Right lobe of liver (tissue), 6 donors: ENCODE measurements around the gene SYNJ2. TPM values are rescaled to one million over a fixed set of nuclear protein-coding genes. Genes with fewer than 3 reads are reported as not detected.

Source experiments
- ATAC-seq, 4 donors: fragments of 200-7000 bp; cut with Tn5 transposase; one replicate each; pipeline ENCODE4 v1.9.1; 2020; ENCODE audit warnings: mild to moderate bottlenecking in 4 of 4, moderate library complexity in 4 of 4
- DNase-seq, 3 donors: peaks; one replicate each; pipeline ENCODE4 v3.0.0-alpha.2; 2020
- H3K27ac ChIP-seq, 3 donors: fragments of 200-600 bp; one replicate each; pipeline ENCODE4 v1.8.0; 2022
- H3K27me3 ChIP-seq, 2 donors: fragments of 200-600 bp; one replicate each; pipeline ENCODE4 v1.8.0; 2022
- H3K36me3 ChIP-seq, 4 donors: fragments of 200-600 bp; sonication (generic) in 1 of 4; one replicate each; pipeline versions ENCODE4 v1.5.1 to v1.8.0; 2017 to 2022; ENCODE audit warnings: control low read depth in 1 of 4
- H3K4me1 ChIP-seq, 4 donors: fragments of 200-600 bp; sonication (generic) in 1 of 4; one replicate each; pipeline versions ENCODE4 v1.5.1 to v1.8.0; 2017 to 2022; ENCODE audit warnings: control low read depth in 1 of 4
- H3K4me3 ChIP-seq, 3 donors: fragments of 200-600 bp; one replicate each; pipeline ENCODE4 v1.8.0; 2022
- H3K9me3 ChIP-seq, 4 donors: fragments of 200-600 bp; sonication (generic) in 1 of 4; one replicate each; pipeline versions ENCODE4 v1.5.1 to v1.8.0; 2017 to 2022; ENCODE audit warnings: control low read depth in 1 of 4
- POLR2A ChIP-seq: fragments of 450-650 bp; IDR thresholded peaks from one replicate; pipeline ENCODE4 v1.6.1; 2017; ENCODE audit warnings: antibody characterized with exemption, mild to moderate bottlenecking
- WGBS: methylation state at CpG from one replicate; pipeline ENCODE4 v1.1.6; 2018; ENCODE audit warnings: low coverage, low lambda C conversion rate; ENCODE audit not compliant: insufficient coverage; ENCODE audit errors: missing lambda C conversion rate; 5-methylcytosine and 5-hydroxymethylcytosine counted together
- intact Hi-C, 2 donors: fragments of 100-400 bp; cut with DNase I; formaldehyde crosslinking; loops; one replicate each; pipeline versions ENCODE4 v1.11.2 to v1.14.1; 2022
- long read RNA-seq: library from polyadenylated mRNA; unstranded; transcript quantifications from one replicate; pipeline ENCODE4 v2.0.0, GENCODE V29; 2019
- total RNA-seq, 6 experiments: library from RNA; depleted of rRNA in 2 of 6; stranded (reverse); fragments of >200 nt in 2 of 6; fragmentation: NEBNext Ultra II Directional in 3 of 6; extraction: Animal tissue kit (Norgen Biotek cat#: 25700) in 3 of 6; gene quantifications; one replicate each; pipeline versions ENCODE4 v1.1.0 to v1.2.4, GENCODE V29; 2016 to 2023
- TF ChIP-seq, protein P1 (sequence below), 4 donors: fragments of 200-600 bp in 3 of 4; fragments of 450-650 bp in 1 of 4; IDR thresholded peaks; one replicate each; pipeline versions ENCODE4 v1.5.1 to v1.8.0; 2016 to 2022; ENCODE audit warnings: antibody characterized with exemption in 4 of 4, mild to moderate bottlenecking in 2 of 4
- donor health status: DM: no; HTN: yes; CAD: no.
- donor health status: DM: no; HTN: no; CAD: no.
- donor health status: DM: no; HTN: no; CAD: no.
- donor health status: DM: no; HTN: yes; CAD: no.
- donor health status: DM: no; HTN: yes; CAD: no.

SYNJ2 gene, protein sequence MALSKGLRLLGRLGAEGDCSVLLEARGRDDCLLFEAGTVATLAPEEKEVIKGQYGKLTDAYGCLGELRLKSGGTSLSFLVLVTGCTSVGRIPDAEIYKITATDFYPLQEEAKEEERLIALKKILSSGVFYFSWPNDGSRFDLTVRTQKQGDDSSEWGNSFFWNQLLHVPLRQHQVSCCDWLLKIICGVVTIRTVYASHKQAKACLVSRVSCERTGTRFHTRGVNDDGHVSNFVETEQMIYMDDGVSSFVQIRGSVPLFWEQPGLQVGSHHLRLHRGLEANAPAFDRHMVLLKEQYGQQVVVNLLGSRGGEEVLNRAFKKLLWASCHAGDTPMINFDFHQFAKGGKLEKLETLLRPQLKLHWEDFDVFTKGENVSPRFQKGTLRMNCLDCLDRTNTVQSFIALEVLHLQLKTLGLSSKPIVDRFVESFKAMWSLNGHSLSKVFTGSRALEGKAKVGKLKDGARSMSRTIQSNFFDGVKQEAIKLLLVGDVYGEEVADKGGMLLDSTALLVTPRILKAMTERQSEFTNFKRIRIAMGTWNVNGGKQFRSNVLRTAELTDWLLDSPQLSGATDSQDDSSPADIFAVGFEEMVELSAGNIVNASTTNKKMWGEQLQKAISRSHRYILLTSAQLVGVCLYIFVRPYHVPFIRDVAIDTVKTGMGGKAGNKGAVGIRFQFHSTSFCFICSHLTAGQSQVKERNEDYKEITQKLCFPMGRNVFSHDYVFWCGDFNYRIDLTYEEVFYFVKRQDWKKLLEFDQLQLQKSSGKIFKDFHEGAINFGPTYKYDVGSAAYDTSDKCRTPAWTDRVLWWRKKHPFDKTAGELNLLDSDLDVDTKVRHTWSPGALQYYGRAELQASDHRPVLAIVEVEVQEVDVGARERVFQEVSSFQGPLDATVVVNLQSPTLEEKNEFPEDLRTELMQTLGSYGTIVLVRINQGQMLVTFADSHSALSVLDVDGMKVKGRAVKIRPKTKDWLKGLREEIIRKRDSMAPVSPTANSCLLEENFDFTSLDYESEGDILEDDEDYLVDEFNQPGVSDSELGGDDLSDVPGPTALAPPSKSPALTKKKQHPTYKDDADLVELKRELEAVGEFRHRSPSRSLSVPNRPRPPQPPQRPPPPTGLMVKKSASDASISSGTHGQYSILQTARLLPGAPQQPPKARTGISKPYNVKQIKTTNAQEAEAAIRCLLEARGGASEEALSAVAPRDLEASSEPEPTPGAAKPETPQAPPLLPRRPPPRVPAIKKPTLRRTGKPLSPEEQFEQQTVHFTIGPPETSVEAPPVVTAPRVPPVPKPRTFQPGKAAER (N-terminal part only)
- 1 to 10 TPM; 3.2 to 7.4 (median 4.2) TPM for total RNA-seq
- long read RNA-seq, result 0 reads

DNA sequence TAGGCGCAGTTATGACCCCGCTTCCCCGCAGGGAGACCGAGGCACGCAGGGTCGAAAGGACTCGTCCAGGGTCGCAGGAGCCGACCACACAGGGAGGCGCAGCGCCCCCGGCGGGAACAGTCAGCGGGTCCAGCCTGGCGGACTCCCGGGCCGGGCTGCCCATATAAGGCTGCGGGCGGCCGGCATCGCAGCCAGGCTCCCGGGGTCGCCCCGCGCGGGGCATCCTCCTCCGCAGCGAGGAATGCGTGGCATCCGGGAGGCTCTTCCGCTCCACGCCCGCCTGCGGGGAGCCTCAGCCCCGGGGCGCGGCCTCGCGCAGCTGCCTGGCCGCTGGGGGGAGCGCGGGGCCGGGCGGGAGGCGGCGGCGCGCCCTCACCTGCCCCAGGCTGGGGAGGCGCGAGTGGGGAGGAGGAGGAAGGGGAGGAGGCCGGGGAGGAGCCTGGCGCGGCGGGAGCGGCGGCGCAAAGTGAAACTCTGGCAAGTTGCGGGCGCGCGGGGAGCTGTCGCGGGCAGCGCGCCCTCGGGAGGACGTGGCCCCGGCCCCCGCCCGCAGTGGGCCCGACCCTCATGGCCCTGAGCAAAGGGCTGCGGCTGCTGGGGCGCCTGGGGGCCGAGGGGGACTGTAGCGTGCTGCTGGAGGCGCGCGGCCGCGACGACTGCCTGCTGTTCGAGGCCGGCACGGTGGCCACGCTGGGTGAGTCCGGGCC lies at the start of gene SYNJ2:
Gene SYNJ2 (plus strand): TSS at position 469 of the 707 bp plus-strand sequence. CDS start 99 bp downstream, at position 568.
- Histone ChIP-seq H3K27ac (peak within 1 kb of the TSS; percentile 68 to 87 (median 80)), H3K4me1 (peaks cover 0 to 24% (median 10%) of the 10 kb centered on the region in 4 donors), H3K9me3 (no peaks in the 10 kb centered on the region), H3K4me3 (peak within 1 kb of the TSS; percentile 77 to 94 (median 94)), H3K36me3 (no peaks in the 10 kb centered on the region), H3K27me3 (no peaks in the 10 kb centered on the region)
- intact Hi-C loops, result loop anchor here in 1 of 2 donors (5.0 kb wide), 1 partner anchor 91 kb away; no protein-coding TSS in a partner anchor
- TF ChIP-seq, protein P1, sequence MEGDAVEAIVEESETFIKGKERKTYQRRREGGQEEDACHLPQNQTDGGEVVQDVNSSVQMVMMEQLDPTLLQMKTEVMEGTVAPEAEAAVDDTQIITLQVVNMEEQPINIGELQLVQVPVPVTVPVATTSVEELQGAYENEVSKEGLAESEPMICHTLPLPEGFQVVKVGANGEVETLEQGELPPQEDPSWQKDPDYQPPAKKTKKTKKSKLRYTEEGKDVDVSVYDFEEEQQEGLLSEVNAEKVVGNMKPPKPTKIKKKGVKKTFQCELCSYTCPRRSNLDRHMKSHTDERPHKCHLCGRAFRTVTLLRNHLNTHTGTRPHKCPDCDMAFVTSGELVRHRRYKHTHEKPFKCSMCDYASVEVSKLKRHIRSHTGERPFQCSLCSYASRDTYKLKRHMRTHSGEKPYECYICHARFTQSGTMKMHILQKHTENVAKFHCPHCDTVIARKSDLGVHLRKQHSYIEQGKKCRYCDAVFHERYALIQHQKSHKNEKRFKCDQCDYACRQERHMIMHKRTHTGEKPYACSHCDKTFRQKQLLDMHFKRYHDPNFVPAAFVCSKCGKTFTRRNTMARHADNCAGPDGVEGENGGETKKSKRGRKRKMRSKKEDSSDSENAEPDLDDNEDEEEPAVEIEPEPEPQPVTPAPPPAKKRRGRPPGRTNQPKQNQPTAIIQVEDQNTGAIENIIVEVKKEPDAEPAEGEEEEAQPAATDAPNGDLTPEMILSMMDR (IDR thresholded peaks at IDR 0.05), result peak; percentile 49 to 66 (median 57)
- TF ChIP-seq POLR2A, result peak; percentile 62
- WGBS, result 0% methylated on average over 3 of the region's 86 CpGs
- DNase-seq (peak; percentile 89 to 92 (median 92)), ATAC-seq (peak; percentile 81 to 95 (median 88))

DNA sequence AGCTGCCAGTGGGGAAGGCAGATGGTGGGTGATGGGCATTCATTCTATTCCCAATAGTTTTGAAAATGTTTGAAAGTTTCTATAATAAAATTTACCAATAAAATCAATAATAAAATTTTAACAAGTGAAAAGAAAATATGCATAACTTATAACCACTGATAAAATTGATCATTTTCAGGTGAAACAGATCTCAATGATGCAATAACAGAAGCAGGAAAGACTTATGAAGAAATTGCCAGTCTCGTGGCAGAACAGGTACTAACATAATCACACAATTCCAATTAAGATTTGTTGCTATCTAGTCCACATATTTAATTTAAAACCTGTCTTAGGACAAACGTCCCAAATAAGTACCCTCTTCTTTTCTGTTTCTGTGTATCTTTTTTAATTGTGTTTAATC lies 45.9 kb upstream of the SYNJ2 start:
- intact Hi-C loops, result no loop called here
- no peak for TF ChIP-seq POLR2A
- TF ChIP-seq, protein P1 (IDR thresholded peaks at IDR 0.05), result no peak
- Histone ChIP-seq H3K27ac (no peak overlapping the region), H3K27me3 (no peaks in the 10 kb centered on the region), H3K36me3 (peaks cover 5 to 78% (median 27%) of the 10 kb centered on the region in 4 donors), H3K4me3 (no peak overlapping the region), H3K4me1 (peaks cover 0 to 7% (median 0%) of the 10 kb centered on the region in 4 donors), H3K9me3 (no peaks in the 10 kb centered on the region)
- WGBS, result 46% methylated on average over 2 of the region's 2 CpGs
- ATAC-seq (no peak), DNase-seq (no peak)

DNA sequence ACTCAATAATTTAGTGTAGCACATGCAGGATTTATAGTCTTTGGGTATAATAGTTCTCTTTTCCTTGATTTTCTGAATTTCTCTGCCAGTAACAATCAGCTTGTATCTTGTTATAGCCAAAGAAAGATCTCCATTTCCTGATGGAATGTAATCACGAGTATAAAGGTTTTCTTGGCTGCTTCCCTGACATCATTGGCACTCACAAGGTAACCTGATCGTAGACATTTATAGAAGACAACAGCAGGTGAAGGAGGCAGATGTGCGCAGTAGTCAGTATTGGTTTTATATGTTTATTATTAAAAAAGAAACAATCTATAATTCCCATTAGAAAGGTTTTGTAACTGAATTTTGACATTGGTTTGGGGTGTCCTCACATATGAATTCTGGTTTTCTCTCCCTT lies 44.3 kb upstream of the SYNJ2 start:
- DNase-seq (no peak), ATAC-seq (no peak)
- no peaks in the 10 kb centered on the region for H3K9me3 ChIP-seq
- no peaks in the 10 kb centered on the region for H3K27me3 ChIP-seq
- peaks cover 0 to 7% (median 0%) of the 10 kb centered on the region in 4 donors for H3K4me1 ChIP-seq
- peaks cover 5 to 81% (median 34%) of the 10 kb centered on the region in 4 donors for H3K36me3 ChIP-seq
- H3K4me3 ChIP-seq, result no peak overlapping the region
- TF ChIP-seq POLR2A, result no peak
- TF ChIP-seq, protein P1 (IDR thresholded peaks at IDR 0.05), result no peak
- intact Hi-C loops, result no loop called here
- no peak overlapping the region for H3K27ac ChIP-seq
- WGBS, result 90% methylated on average over 3 of the region's 3 CpGs
